DMS79 treated with DMSO at 0.1 percent for 48 hours (cell line): ENCODE measurements around the gene TM6SF1.
"Not testable (repeated sequence)": the region's sequence is repeated elsewhere in the genome, so short reads cannot be mapped to it uniquely, and the experiment has no call there.

Experiments used
- DNase-seq: peaks from one replicate; lab custom pipeline; 2025; lab: John Stamatoyannopoulos, UW

The TM6SF1 gene

GRCh38 chr15:83115831-83116565, 8.6 kb downstream of the TM6SF1 start:
- no peak for DNase-seq

- no peak for DNase-seq
Observed at GRCh38 chr15:83118291-83118827, 10.9 kb downstream of the TM6SF1 start.

- DNase-seq = no peak
Observed at GRCh38 chr15:83118968-83119367, 11.5 kb downstream of the TM6SF1 start.

- DNase-seq = no peak
Observed at GRCh38 chr15:83119968-83120581, 12.6 kb downstream of the TM6SF1 start.

DNA sequence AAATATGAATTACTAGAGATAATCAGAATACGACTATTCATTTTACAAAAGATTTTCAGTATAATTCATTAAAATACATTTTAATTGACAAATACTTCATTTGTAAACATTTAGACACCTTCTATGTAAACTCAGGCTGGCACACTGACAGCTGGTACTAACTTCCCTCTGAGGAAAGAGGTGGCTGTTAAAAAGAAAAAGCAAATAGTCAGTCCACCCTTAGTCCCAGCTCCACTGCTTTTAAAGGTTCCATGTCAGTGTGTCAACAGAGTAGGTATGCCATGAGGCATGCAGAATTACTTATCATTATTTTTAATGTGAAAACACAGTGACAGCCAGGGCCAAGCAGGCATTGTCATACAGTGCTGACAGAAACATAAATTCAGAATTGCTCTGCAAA, 16.1 kb downstream of the TM6SF1 start:
- no peak for DNase-seq

DNA sequence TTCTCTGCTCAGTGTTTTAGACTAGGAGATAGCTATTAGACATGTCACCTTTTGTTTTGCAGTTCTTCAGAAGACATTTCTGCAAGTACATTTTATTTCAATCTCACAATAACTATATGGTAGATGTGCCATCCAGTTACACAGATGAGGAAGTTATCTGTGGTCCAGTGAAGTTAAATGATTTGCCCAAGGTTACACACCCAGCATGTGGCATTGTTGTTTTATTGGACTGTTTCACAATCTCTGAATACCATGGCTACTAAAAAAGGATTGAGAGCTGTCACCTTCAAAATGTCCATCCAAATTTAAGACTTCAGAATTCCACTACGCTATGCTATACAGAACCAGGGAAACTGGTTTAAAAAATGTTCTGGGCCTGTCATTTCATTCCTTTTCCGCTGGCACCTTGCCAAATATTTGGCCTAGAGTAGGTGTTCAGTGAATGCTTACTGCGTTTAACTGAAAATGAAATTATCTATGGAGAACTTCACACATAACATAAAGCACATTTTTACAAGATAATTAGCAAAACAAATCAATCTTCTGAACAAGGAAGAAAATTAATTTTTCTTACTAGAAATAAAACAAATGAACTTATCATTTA, 20.2 kb downstream of the TM6SF1 start:
- no peak for DNase-seq

- DNase-seq = no peak
Observed at GRCh38 chr15:83129791-83130190, 22.3 kb downstream of the TM6SF1 start.

- DNase-seq = no peak
Observed at GRCh38 chr15:83132861-83133523, 25.5 kb downstream of the TM6SF1 start.

DNA sequence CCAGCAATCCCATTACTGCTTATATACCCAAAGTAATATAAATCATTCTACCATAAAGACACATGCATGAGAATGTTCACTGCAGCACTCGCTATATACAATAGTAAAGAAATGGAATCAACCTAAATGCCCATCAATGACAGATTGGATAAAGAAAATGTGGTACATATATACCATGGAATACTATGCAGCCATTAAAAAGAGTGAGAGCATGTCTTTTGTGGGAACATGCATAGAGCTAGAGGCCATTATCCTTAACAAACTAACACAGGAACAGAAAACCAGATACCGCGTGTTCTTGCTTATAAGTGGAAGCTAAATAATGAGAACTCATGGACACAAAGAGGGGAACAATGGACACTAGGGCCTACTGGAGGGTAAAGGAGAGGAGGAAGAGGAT, 34.7 kb downstream of the TM6SF1 start:
- not testable (repeated sequence) for DNase-seq

GRCh38 chr15:83144771-83145170, 37.3 kb downstream of the TM6SF1 start:
- DNase-seq = no peak

GRCh38 chr15:83153288-83153687, 45.8 kb downstream of the TM6SF1 start:
- DNase-seq = no peak

- DNase-seq = no peak
Observed at GRCh38 chr15:83155942-83156341, 48.5 kb downstream of the TM6SF1 start.

DNA sequence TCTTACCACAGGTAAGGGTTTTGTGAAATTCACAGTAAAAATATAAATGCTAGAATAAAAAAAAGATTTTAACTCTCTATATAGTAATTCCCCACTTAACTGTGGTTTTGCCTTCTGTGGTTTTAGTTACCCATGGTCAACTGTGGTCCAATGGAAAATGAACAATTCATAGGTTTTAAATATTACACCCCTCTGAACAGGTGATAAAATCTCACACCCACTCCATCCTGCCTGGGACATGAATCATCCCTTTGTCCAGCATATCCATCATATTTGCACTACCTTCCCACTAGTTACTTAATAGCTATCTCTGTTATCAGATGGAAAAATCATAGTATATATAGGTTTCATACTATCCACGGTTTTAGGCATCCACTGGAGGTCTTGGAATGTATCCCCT, 50.9 kb downstream of the TM6SF1 start:
- DNase-seq = no peak

GRCh38 chr15:83160741-83161140, 53.3 kb downstream of the TM6SF1 start:
- no peak for DNase-seq

DNA sequence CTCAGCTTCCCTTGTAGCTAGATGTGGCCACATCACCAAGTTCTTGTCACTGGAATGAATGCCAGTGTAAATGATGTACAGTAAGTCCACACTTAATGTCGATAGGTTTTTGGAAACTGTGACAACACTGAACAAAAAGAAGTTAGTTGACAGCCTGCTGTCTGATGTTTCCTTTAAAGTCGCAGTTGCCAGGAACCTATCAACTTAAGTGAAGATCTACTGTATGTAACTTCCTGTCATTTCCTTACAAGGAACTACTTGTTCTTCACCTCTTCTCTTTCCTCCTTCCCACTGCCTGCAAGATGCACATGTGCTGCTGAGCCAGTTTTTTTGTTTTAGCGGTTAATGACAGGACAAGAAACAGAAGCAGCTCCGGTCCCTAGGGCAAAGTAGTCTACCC, 55.6 kb downstream of the TM6SF1 start:
- no peak for DNase-seq

GRCh38 chr15:83164111-83164770, 56.8 kb downstream of the TM6SF1 start:
- DNase-seq = no peak

DNA sequence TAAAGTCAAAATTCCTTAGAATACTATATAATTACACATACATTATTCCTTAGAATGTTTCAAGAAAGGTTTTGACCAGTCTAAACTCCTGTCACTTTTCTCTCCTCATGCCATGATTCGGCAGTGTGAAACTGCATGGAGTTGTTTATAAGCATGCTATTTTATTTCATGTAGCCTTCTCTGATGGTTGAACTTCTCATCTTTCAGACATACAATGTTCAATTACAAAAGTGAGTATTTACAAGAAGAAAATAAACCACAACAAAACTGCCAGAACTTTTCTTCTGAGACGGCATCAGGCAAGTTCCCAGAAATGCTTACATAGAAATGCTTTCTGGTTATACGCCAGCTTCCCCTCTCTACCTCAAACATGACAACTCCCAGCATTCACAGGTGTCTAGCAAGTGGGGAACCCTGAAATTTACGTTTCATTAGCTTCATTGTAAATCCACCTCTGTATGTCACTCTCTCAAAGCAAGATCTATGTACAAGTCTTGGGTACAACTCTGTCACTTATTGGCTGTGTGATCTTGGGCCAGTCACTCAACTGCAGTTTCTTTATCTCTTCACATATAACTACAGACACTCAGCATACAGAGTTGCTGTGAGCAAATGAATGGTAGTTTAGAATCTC, 57.4 kb downstream of the TM6SF1 start:
- DNase-seq = no peak

DNA sequence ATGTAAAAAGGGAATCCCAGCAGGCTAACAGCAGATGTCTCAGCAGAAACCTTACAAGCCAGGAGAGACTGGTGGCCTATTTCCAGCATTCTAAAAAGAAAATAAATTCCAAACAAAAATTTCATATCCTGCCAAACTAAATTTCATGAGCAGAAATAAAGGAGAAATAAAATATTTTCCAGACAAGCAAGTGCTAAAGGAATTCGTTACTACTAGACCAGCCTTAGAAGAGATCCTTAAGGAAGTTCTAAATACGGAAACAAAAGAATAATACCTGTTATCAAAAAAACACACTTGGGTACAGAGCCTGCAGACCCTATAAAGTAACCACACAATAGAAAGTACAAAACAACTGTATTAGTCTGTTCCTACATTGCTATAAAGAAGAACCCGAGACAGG, 58.8 kb downstream of the TM6SF1 start:
- no peak for DNase-seq

- DNase-seq = no peak
Observed at GRCh38 chr15:83166830-83167229, 59.4 kb downstream of the TM6SF1 start.

DNA sequence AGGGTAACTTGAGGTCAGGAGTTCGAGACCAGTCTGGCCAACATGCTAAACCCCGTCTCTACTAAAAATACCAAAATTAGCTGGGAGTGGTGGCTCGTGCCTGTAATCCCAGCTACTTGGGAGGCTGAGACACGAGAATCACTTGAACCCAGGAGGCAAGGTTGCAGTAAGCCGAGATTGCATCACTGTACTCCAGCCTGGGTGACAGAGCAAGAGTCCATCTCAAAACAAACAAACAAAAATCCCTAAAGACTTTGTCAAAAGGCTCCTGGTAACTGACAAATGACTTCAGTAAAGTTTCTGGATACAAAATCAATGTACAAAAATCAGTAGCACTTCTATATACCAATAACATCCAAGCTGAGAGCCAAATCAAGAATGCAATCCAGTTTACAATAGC, 62.1 kb downstream of the TM6SF1 start:
- DNase-seq = not testable (repeated sequence)

DNA sequence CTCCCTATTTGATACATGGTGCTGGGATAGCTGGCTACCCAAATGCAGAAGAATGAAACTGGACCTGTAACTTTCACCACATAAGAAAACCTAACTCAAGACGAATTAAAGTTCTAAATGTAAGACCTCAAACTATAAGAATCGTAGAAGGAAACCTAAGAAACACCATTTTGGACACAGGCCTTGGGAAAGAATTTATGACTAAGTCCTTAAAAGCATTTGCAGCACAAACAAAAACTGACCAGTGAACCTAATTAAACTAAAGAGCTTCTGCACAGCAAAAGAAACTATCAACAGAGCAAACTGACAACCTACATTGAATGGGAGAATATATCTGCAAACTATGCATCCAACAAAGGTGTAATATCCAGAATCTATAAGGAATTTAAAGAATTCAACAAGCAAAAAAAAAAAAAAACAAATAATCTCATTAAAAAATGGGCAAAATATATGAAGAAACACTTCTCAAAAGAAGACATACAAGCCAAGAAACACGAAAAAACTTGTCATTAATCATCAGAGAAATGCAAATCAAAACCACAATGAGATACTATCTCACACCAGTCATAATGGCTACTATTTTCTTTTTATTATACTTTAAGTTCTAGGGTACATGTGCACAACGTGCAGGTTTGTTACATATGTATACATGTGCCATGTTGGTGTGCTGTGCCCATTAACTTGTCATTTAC, 63.2 kb downstream of the TM6SF1 start:
- DNase-seq = no peak
